H1 (cell line): ENCODE measurements around the gene MYH10. TPM values are rescaled to one million over a fixed set of nuclear protein-coding genes. Genes with fewer than 3 reads are reported as not detected.

Experiments
- CHD7 ChIP-seq: fragments of 300-600 bp; sonication (generic); IDR thresholded peaks from 2 replicates; pipeline ENCODE4 v1.7.1; 2012; ENCODE audit warnings: low read length, moderate library complexity, mild to moderate bottlenecking, inconsistent platforms; ENCODE audit not compliant: insufficient replicate concordance
- GABPA ChIP-seq: IDR thresholded peaks from 2 replicates; pipeline ENCODE4 v1.6.1; 2011; ENCODE audit warnings: mild to moderate bottlenecking, low read length, moderate library complexity, borderline replicate concordance; ENCODE audit not compliant: insufficient read depth
- HDAC2 ChIP-seq, 2 experiments: fragments of 300-600 bp in 1 of 2; sonication (generic) in 1 of 2; IDR thresholded peaks; 2 replicates each; pipeline ENCODE4 v1.6.1; 2011 to 2012; ENCODE audit warnings: low read depth in 2 of 2, low read length in 2 of 2, mild to moderate bottlenecking in 2 of 2, moderate library complexity in 2 of 2, borderline replicate concordance in 1 of 2, inconsistent platforms in 1 of 2
- JUN ChIP-seq: IDR thresholded peaks from 2 replicates; pipeline ENCODE4 v1.6.1; 2011; ENCODE audit warnings: low read depth, mild to moderate bottlenecking, improper control_type of control experiment, low read length
- JUND ChIP-seq: IDR thresholded peaks from 2 replicates; pipeline ENCODE4 v1.6.1; 2011; ENCODE audit warnings: mild to moderate bottlenecking, improper control_type of control experiment, low read length
- KDM1A ChIP-seq: fragments of 200-600, 300-600 bp; sonication (generic); IDR thresholded peaks from 2 replicates; pipeline ENCODE4 v1.7.1; 2016; ENCODE audit warnings: mild to moderate bottlenecking, low read length, borderline replicate concordance
- MAX ChIP-seq: IDR thresholded peaks from 2 replicates; pipeline ENCODE4 v1.6.1; 2012; ENCODE audit warnings: inconsistent platforms
- POU5F1 ChIP-seq: IDR thresholded peaks from 2 replicates; pipeline ENCODE4 v1.6.1; 2011; ENCODE audit warnings: low read depth, mild to moderate bottlenecking, low read length, moderate library complexity
- SUZ12 ChIP-seq: fragments of 200-600 bp; sonication (generic); IDR thresholded peaks from 2 replicates; pipeline ENCODE4 v1.6.1; 2012; ENCODE audit warnings: mild to moderate bottlenecking, inconsistent platforms, low read length, moderate library complexity, mixed read lengths
- TBP ChIP-seq: IDR thresholded peaks from 2 replicates; pipeline ENCODE4 v1.6.1; 2011; ENCODE audit warnings: low read depth, low read length, improper control_type of control experiment
- TCF12 ChIP-seq: IDR thresholded peaks from 2 replicates; pipeline ENCODE4 v1.6.1; 2011; ENCODE audit warnings: low read depth, mild to moderate bottlenecking, low read length
- YY1 ChIP-seq: IDR thresholded peaks from 2 replicates; pipeline ENCODE4 v1.6.1; 2011; ENCODE audit warnings: low read depth, mild to moderate bottlenecking, low read length
- polyA plus RNA-seq, 7 experiments: library from polyadenylated mRNA; depleted of rRNA in 3 of 7; stranded (reverse) in 5 of 7; unstranded in 2 of 7; fragments of >200 nt in 5 of 7; fragments of 200-250 nt in 2 of 7; gene quantifications; 1 replicate in 5 of 7; 2 replicates in 1 of 7; 4 replicates in 1 of 7; pipeline versions ENCODE4 v1.2.1 to v1.2.3, GENCODE V29; 2011 to 2013; ENCODE audit warnings: missing spikeins in 2 of 7, mixed read lengths in 2 of 7
- total RNA-seq: library from RNA; stranded (reverse); fragmentation: NEBNext Ultra II Directional; extraction: Animal tissue kit (Norgen Biotek cat#: 25700); gene quantifications from 2 replicates; pipeline ENCODE4 v1.2.1, GENCODE V29; 2021

The MYH10 gene
- total and polyA plus RNA-seq, 2 of the 8 experiments (the other 6 are each of a cell fraction or from before 2014, with no cell fraction given) = 64.1 to 289 TPM

- no peak for TF ChIP-seq CHD7
- no peak for TF ChIP-seq SUZ12
- no peak for TF ChIP-seq TBP
- TF ChIP-seq KDM1A = no peak
- no peak for TF ChIP-seq YY1
- no peak for TF ChIP-seq TCF12
- no peak for TF ChIP-seq POU5F1
- TF ChIP-seq GABPA = no peak
- no peak for TF ChIP-seq MAX
- TF ChIP-seq JUND = no peak
- no peak for TF ChIP-seq JUN
- no peak for TF ChIP-seq HDAC2 (IDR thresholded peaks at IDR 0.05; ENCODE audit: borderline replicate concordance in 1 of 2, low read depth in 2 of 2, low read length in 2 of 2)
Measured at GRCh38 chr17:8448310-8448709, 182.2 kb downstream of the MYH10 start (continued).
